ENCODE measurements around the gene CPNE9. TPM values are rescaled to one million over a fixed set of nuclear protein-coding genes. Genes with fewer than 3 reads are reported as not detected.

Gene CPNE9
- polyA plus RNA-seq, 2 of the 4 experiments (the other 2 are of a cell fraction), result 0.03 TPM; not detected in 1

DNA sequence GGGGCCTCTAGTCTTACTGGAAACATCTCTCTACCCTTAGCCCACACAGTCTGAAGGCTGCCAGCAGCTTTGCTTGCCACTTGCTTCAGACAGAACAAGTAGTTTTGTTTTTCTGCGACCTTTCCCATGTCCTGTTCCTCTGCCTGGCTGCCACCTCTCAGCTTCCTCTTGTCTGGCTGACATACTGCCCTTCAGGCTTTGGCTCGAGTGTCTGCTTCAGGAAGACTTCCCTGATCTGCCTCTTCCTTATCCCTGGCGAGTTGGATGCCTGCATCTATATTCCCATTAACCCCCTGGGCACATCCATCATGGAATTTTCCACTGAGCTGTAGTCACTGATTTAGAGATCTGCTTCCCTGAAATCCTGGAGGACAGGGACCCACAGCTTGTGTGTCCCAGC lies 25.1 kb upstream of the CPNE9 start:
- H3K9me3 ChIP-seq, result no peaks in the 10 kb centered on the region
- no peak overlapping the region for H3K27ac ChIP-seq
- DNase-seq (ENCODE audit: low read depth in 1 of 2, low spot score in 1 of 2) (no peak), FAIRE-seq (no peak), ATAC-seq (no peak)
- no peaks in the 10 kb centered on the region for H3K4me1 ChIP-seq
- CTCF ChIA-PET, result interaction anchor here (0.6 to 1.5 kb wide), 4 partner anchors 16 to 60 kb away, joined by 3 to 4 read pairs (median 3); no protein-coding TSS in a partner anchor
- H3K4me3 ChIP-seq, result no peak overlapping the region
- H3K4me2 ChIP-seq, result no peak overlapping the region
- WGBS (ENCODE audit: missing lambda C conversion rate), result 83% methylated on average over 3 of the region's 3 CpGs
- TF ChIP-seq FOSL2 (IDR thresholded peaks at IDR 0.05) (no peak), FOSL2 (CRISPR knock-in tag; IDR thresholded peaks at IDR 0.05) (no peak), MYC (IDR thresholded peaks at IDR 0.05; ENCODE audit: borderline replicate concordance, low read length) (no peak), MAZ (IDR thresholded peaks at IDR 0.05; ENCODE audit: borderline replicate concordance, low read depth, low read length) (no peak), ZC3H11A (IDR thresholded peaks at IDR 0.05) (no peak), HEYL (CRISPR knock-in tag; IDR thresholded peaks at IDR 0.05) (no peak), RAD21 (conservative IDR thresholded peaks at IDR 0.05 in 1 of 2, IDR thresholded peaks at IDR 0.05 in 1 of 2) (no peak), POLR2AphosphoS2 (conservative IDR thresholded peaks at IDR 0.05; ENCODE audit: low read length) (no peak), CHD2 (IDR thresholded peaks at IDR 0.05; ENCODE audit: low read length, partially characterized antibody) (no peak), CEBPB (IDR thresholded peaks at IDR 0.05) (no peak), HOXA7 (CRISPR knock-in tag; IDR thresholded peaks at IDR 0.05) (no peak), CBX2 (IDR thresholded peaks at IDR 0.05; ENCODE audit: borderline replicate concordance, low read depth) (no peak), RNF2 (IDR thresholded peaks at IDR 0.05; ENCODE audit: borderline replicate concordance, low read depth) (no peak), JUN (IDR thresholded peaks at IDR 0.05) (no peak)
- TF ChIP-seq, protein P1, sequence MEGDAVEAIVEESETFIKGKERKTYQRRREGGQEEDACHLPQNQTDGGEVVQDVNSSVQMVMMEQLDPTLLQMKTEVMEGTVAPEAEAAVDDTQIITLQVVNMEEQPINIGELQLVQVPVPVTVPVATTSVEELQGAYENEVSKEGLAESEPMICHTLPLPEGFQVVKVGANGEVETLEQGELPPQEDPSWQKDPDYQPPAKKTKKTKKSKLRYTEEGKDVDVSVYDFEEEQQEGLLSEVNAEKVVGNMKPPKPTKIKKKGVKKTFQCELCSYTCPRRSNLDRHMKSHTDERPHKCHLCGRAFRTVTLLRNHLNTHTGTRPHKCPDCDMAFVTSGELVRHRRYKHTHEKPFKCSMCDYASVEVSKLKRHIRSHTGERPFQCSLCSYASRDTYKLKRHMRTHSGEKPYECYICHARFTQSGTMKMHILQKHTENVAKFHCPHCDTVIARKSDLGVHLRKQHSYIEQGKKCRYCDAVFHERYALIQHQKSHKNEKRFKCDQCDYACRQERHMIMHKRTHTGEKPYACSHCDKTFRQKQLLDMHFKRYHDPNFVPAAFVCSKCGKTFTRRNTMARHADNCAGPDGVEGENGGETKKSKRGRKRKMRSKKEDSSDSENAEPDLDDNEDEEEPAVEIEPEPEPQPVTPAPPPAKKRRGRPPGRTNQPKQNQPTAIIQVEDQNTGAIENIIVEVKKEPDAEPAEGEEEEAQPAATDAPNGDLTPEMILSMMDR (IDR thresholded peaks at IDR 0.05), result no peak
- TF ChIP-seq, protein P2, sequence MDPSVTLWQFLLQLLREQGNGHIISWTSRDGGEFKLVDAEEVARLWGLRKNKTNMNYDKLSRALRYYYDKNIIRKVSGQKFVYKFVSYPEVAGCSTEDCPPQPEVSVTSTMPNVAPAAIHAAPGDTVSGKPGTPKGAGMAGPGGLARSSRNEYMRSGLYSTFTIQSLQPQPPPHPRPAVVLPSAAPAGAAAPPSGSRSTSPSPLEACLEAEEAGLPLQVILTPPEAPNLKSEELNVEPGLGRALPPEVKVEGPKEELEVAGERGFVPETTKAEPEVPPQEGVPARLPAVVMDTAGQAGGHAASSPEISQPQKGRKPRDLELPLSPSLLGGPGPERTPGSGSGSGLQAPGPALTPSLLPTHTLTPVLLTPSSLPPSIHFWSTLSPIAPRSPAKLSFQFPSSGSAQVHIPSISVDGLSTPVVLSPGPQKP (IDR thresholded peaks at IDR 0.05; ENCODE audit: low read depth, low read length), result no peak
- TF ChIP-seq, protein P3, sequence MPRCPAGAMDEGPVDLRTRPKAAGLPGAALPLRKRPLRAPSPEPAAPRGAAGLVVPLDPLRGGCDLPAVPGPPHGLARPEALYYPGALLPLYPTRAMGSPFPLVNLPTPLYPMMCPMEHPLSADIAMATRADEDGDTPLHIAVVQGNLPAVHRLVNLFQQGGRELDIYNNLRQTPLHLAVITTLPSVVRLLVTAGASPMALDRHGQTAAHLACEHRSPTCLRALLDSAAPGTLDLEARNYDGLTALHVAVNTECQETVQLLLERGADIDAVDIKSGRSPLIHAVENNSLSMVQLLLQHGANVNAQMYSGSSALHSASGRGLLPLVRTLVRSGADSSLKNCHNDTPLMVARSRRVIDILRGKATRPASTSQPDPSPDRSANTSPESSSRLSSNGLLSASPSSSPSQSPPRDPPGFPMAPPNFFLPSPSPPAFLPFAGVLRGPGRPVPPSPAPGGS (IDR thresholded peaks at IDR 0.05), result no peak
- TF ChIP-seq, protein P4, sequence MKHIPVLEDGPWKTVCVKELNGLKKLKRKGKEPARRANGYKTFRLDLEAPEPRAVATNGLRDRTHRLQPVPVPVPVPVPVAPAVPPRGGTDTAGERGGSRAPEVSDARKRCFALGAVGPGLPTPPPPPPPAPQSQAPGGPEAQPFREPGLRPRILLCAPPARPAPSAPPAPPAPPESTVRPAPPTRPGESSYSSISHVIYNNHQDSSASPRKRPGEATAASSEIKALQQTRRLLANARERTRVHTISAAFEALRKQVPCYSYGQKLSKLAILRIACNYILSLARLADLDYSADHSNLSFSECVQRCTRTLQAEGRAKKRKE (CRISPR knock-in tag; IDR thresholded peaks at IDR 0.05; ENCODE audit: low read depth), result no peak
- POLR2A ChIA-PET, result no interaction called here

DNA sequence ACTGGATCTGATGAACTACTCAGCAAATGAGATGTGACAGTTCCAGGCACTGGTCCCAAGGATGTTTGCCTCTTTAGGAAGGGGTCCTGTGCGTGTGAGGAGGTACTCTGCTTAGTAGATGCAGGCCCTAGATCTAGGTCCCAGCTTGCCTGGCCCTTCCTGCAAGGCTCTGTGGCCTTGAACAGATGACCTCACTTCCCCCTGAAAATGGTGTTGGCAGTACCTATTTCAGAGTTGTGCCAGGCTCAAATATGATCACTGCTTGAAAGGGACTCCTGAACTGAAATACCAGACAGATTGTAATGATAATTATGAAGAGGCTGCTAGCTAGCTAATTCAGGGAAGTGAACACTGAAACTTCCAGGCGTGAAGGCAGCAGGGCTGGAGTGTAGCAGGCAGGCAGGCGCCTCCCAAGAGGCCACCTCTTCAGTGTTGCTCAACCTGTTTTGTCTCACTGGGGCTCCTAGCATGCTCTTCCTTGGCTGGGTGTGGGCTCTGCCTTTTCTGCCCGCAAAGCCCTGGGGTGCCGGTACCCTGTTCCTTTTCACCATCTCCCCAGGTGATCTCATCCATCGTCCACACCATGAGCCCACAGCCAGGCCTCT lies 24.1 kb upstream of the CPNE9 start:
- no peaks in the 10 kb centered on the region for H3K4me1 ChIP-seq
- ATAC-seq (no peak), DNase-seq (ENCODE audit: low read depth in 1 of 2, low spot score in 1 of 2) (no peak), FAIRE-seq (no peak)
- POLR2A ChIA-PET, result no interaction called here
- H3K27ac ChIP-seq, result no peak overlapping the region
- H3K9me3 ChIP-seq, result no peaks in the 10 kb centered on the region
- CTCF ChIA-PET, result no interaction called here
- no peak overlapping the region for H3K4me3 ChIP-seq
- H3K4me2 ChIP-seq, result no peak overlapping the region
- TF ChIP-seq HDAC2 (IDR thresholded peaks at IDR 0.05) (no peak), RARB (CRISPR knock-in tag; IDR thresholded peaks at IDR 0.05) (no peak), EP300 (IDR thresholded peaks at IDR 0.05) (no peak), FOXS1 (CRISPR knock-in tag; IDR thresholded peaks at IDR 0.05) (no peak), POLR2AphosphoS2 (conservative IDR thresholded peaks at IDR 0.05; ENCODE audit: low read length) (no peak), JUN (IDR thresholded peaks at IDR 0.05) (no peak), RAD21 (conservative IDR thresholded peaks at IDR 0.05 in 1 of 2, IDR thresholded peaks at IDR 0.05 in 1 of 2) (no peak), SREBF2 (IDR thresholded peaks at IDR 0.05) (no peak), GATA3 (IDR thresholded peaks at IDR 0.05; ENCODE audit: borderline replicate concordance) (no peak)
- WGBS (ENCODE audit: missing lambda C conversion rate), result 100% methylated on average over 6 of the region's 6 CpGs
